WERI-Rb-1 (cell line): Measurements from ENCODE around the gene MAD1L1.

ENCODE experiments used
- DNase-seq: peaks from one replicate; pipeline ENCODE4 v3.0.0-alpha.2; 2020
- H3K27ac ChIP-seq: fragments of 250-450 bp; sonication (Bioruptor Pico); 2 replicates; pipeline ENCODE4 v1.5.1; 2020; ENCODE audit warnings: mild to moderate bottlenecking, moderate library complexity
- H3K27me3 ChIP-seq: fragments of 250-450 bp; sonication (Bioruptor Pico); 2 replicates; pipeline ENCODE4 v1.5.1; 2021; ENCODE audit warnings: mild to moderate bottlenecking, low read depth, moderate library complexity; ENCODE audit not compliant: insufficient read depth, severe bottlenecking
- H3K36me3 ChIP-seq: fragments of 250-450 bp; sonication (Bioruptor Pico); 2 replicates; pipeline ENCODE4 v1.5.1; 2020; ENCODE audit warnings: mild to moderate bottlenecking, moderate library complexity
- H3K4me3 ChIP-seq: 2 replicates; pipeline ENCODE4 v1.5.1; 2011; ENCODE audit warnings: low read depth, mild to moderate bottlenecking, control low read depth, low read length
- H3K9me3 ChIP-seq: fragments of 250-450 bp; sonication (Bioruptor Pico); 2 replicates; pipeline ENCODE4 v1.5.1; 2021; ENCODE audit warnings: mild to moderate bottlenecking, moderate library complexity; ENCODE audit not compliant: severe bottlenecking
- CTCF ChIP-seq: IDR thresholded peaks from 2 replicates; pipeline ENCODE4 v1.5.1; 2011; ENCODE audit warnings: low read depth, mild to moderate bottlenecking, control low read depth, inconsistent platforms, low read length

Gene MAD1L1

GRCh38 chr7:1942941-1943289, 289.8 kb downstream of the MAD1L1 start:
- H3K27ac ChIP-seq, result no peak overlapping the region

GRCh38 chr7:1942243-1942940, 290.4 kb downstream of the MAD1L1 start:
- no peak overlapping the region for H3K27ac ChIP-seq
- TF ChIP-seq CTCF, result no peak

More at GRCh38 chr7:1942941-1943289, 289.8 kb downstream of the MAD1L1 start:
- Histone ChIP-seq H3K36me3 (no peaks in the 10 kb centered on the region; the same call in 1 of the 2 replicates), H3K27me3 (no peaks in the 10 kb centered on the region), H3K9me3 (no peaks in the 10 kb centered on the region), H3K4me3 (no peak overlapping the region)
- no peak for DNase-seq
- TF ChIP-seq CTCF, result no peak

GRCh38 chr7:1941464-1942242, 291.1 kb downstream of the MAD1L1 start:
- no peak for DNase-seq
- Histone ChIP-seq H3K4me3 (no peak overlapping the region), H3K27me3 (no peaks in the 10 kb centered on the region), H3K36me3 (no peaks in the 10 kb centered on the region), H3K9me3 (no peaks in the 10 kb centered on the region), H3K27ac (no peak overlapping the region)
- TF ChIP-seq CTCF, result no peak

More at GRCh38 chr7:1942243-1942940, 290.4 kb downstream of the MAD1L1 start:
- no peaks in the 10 kb centered on the region for H3K27me3 ChIP-seq
- H3K9me3 ChIP-seq, result no peaks in the 10 kb centered on the region
- no peaks in the 10 kb centered on the region; the same call in 1 of the 2 replicates for H3K36me3 ChIP-seq
- DNase-seq, result no peak
- H3K4me3 ChIP-seq, result no peak overlapping the region

DNA sequence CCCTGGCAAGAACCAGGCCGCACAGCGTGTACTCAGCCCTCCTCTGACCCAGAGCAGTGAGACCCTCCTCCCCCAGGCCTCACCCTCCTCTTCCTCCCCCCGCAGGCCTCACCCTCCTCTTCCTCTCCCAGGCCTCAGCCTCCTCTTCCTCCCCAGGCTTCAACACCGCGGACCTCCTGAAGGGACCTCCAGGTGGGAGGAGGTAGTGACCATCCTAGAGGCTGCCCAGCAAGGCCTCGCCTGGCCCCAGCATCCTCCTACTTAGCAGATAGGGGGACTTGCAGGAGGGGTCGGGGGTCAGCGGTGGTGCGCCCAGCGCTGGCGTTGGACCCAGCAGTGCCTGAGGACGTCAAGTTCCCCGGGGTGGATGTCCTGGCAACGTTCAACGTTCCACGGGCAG, 291.9 kb downstream of the MAD1L1 start:
- H3K36me3 ChIP-seq, result no peaks in the 10 kb centered on the region; the same call in 1 of the 2 replicates
- no peak overlapping the region for H3K4me3 ChIP-seq
- no peaks in the 10 kb centered on the region for H3K9me3 ChIP-seq
- H3K27me3 ChIP-seq, result no peaks in the 10 kb centered on the region
- TF ChIP-seq CTCF, result no peak
- no peak for DNase-seq
- H3K27ac ChIP-seq, result no peak overlapping the region

DNA sequence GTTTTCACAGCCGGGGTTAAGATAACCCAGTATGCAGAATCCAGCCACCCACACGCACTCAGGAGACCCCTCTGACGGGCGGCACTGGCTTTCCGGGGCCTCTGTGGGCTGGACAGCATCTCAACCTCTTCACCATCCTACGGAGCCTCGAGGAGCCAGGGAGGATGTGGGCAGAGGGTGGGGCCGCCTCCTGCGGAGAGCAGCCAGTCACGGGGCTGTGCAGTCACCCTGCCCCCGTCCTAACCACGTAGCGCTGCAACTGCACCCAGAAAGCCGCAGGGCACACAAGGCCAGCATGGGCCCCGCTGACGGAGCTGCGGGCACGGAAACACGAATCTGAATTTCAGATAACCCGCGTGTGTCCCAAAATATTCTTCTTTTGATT, 292.4 kb downstream of the MAD1L1 start:
- peaks cover 4% of the 10 kb centered on the region; the same call in 1 of the 2 replicates for H3K36me3 ChIP-seq
- DNase-seq, result no peak
- H3K4me3 ChIP-seq, result no peak overlapping the region
- H3K27me3 ChIP-seq, result no peaks in the 10 kb centered on the region
- no peak overlapping the region for H3K27ac ChIP-seq
- H3K9me3 ChIP-seq, result no peaks in the 10 kb centered on the region
- no peak for TF ChIP-seq CTCF
